Ovary (tissue), 3 donors: ENCODE results near the gene KCNH5.

ENCODE experiments used
- CTCF ChIP-seq, 3 donors: fragments of 450-650 bp in 2 of 3; fragments of 200-600 bp in 1 of 3; IDR thresholded peaks; one replicate each; pipeline versions ENCODE4 v1.5.1 to v1.8.0; 2016 to 2022; ENCODE audit warnings: antibody characterized with exemption in 3 of 3, mild to moderate bottlenecking in 1 of 3
- POLR2A ChIP-seq: fragments of 450-650 bp; IDR thresholded peaks from one replicate; pipeline ENCODE4 v1.6.1; 2017; ENCODE audit warnings: antibody characterized with exemption, mild to moderate bottlenecking, moderate library complexity
- donor health status: DM: no; HTN: no; CAD: no.

- TF ChIP-seq CTCF (IDR thresholded peaks at IDR 0.05) = no peak
- TF ChIP-seq POLR2A = no peak
Measured at GRCh38 chr14:62745496-62745895, 299.8 kb downstream of the KCNH5 start.
